H1 (cell line): ENCODE data around the gene DUSP2. TPM values are rescaled to one million over a fixed set of nuclear protein-coding genes. Genes with fewer than 3 reads are reported as not detected.

ENCODE experiments used
- CTCF ChIA-PET: fragments of 300-600 bp; sonication (Branson Sonifier 250); formaldehyde crosslinking; loops from one replicate; lab custom pipeline; 2021; ENCODE audit not compliant: partially characterized antibody; lab: Charles Lee
- POLR2A ChIA-PET: fragments of 300-600 bp; sonication (Branson Sonifier 250); formaldehyde crosslinking; loops from one replicate; lab custom pipeline; 2021; ENCODE audit warnings: inconsistent platforms; ENCODE audit not compliant: partially characterized antibody; lab: Charles Lee
- DNase-seq, 2 experiments: peaks; one replicate each; pipeline versions ENCODE4 v3.0.0 to v3.0.0-alpha.2; 2010 to 2022; ENCODE audit warnings: low spot score in 2 of 2, low read depth in 1 of 2, mixed read lengths in 1 of 2
- FAIRE-seq: peaks from 2 replicates; lab custom pipeline; 2011; peaks lifted over from hg19 to GRCh38; lab: Jason Lieb, UNC
- H2AFZ ChIP-seq: 2 replicates; pipeline ENCODE4 v1.8.1; 2012; ENCODE audit warnings: low read length, inconsistent platforms
- H2AK5ac ChIP-seq: 2 replicates; pipeline ENCODE4 v1.6.1; 2013; ENCODE audit warnings: low read depth, low read length
- H2BK120ac ChIP-seq: replicated peaks from 2 replicates; pipeline ENCODE3; 2013; ENCODE audit warnings: low read depth, low read length, inconsistent platforms
- H2BK12ac ChIP-seq: 2 replicates; pipeline ENCODE4 v1.6.1; 2013; ENCODE audit warnings: low read depth, low read length
- H2BK15ac ChIP-seq: 2 replicates; pipeline ENCODE4 v1.6.1; 2013; ENCODE audit warnings: low read length
- H2BK20ac ChIP-seq: 2 replicates; pipeline ENCODE4 v1.6.1; 2013; ENCODE audit warnings: low read length
- H2BK5ac ChIP-seq: 2 replicates; pipeline ENCODE4 v1.6.1; 2013; ENCODE audit warnings: low read depth, low read length
- H3K14ac ChIP-seq: 2 replicates; pipeline ENCODE4 v1.6.1; 2013; ENCODE audit warnings: inconsistent platforms; ENCODE audit not compliant: insufficient read length
- H3K18ac ChIP-seq: 2 replicates; pipeline ENCODE4 v1.6.1; 2013; ENCODE audit warnings: low read length; ENCODE audit errors: extremely low read depth
- H3K23ac ChIP-seq: 2 replicates; pipeline ENCODE4 v1.6.1; 2013; ENCODE audit warnings: inconsistent platforms; ENCODE audit not compliant: insufficient read length
- H3K23me2 ChIP-seq: 2 replicates; pipeline ENCODE4 v1.6.1; 2013; ENCODE audit warnings: low read depth, low read length
- H3K27ac ChIP-seq: 2 replicates; pipeline ENCODE4 v1.6.1; 2011; ENCODE audit warnings: low read depth, low read length, inconsistent platforms
- H3K27me3 ChIP-seq, 4 experiments: replicated peaks in 1 of 4; 1 replicate in 1 of 4; 2 replicates in 3 of 4; pipeline versions ENCODE4 v1.6.1 to v1.8.1; 2011 to 2013; ENCODE audit warnings: low read length in 3 of 4, mild to moderate bottlenecking in 3 of 4, inconsistent platforms in 2 of 4, mixed read lengths in 2 of 4, moderate library complexity in 1 of 4; ENCODE audit not compliant: control insufficient read depth in 3 of 4, insufficient read depth in 3 of 4; ENCODE audit errors: extremely low read depth in 1 of 4
- H3K36me3 ChIP-seq, 4 experiments: 2 replicates each; pipeline versions ENCODE4 v1.6.1 to v1.8.1; 2011 to 2013; ENCODE audit warnings: mild to moderate bottlenecking in 4 of 4, low read length in 3 of 4, moderate library complexity in 2 of 4, control low read depth in 1 of 4, inconsistent platforms in 1 of 4; ENCODE audit not compliant: insufficient read depth in 4 of 4, control insufficient read depth in 2 of 4
- H3K4ac ChIP-seq: replicated peaks from 2 replicates; pipeline ENCODE3; 2013; ENCODE audit warnings: low read length, low read depth, mixed read lengths, inconsistent platforms; ENCODE audit not compliant: insufficient read length
- H3K4me1 ChIP-seq, 4 experiments: replicated peaks in 1 of 4; 1 replicate in 1 of 4; 2 replicates in 3 of 4; pipeline versions ENCODE4 v1.6.1 to v1.8.1; 2011 to 2013; ENCODE audit warnings: low read length in 3 of 4, inconsistent platforms in 2 of 4, mixed read lengths in 1 of 4; ENCODE audit not compliant: insufficient read depth in 4 of 4, control insufficient read depth in 3 of 4
- H3K4me2 ChIP-seq, 2 experiments: 2 replicates each; pipeline versions ENCODE4 v1.6.1 to v1.8.1; 2011 to 2013; ENCODE audit warnings: low read depth in 2 of 2, low read length in 2 of 2, control low read depth in 1 of 2, inconsistent platforms in 1 of 2, mild to moderate bottlenecking in 1 of 2; ENCODE audit not compliant: insufficient read depth in 1 of 2
- H3K4me3 ChIP-seq, 4 experiments: fragments of 200-600, 300-600 bp in 1 of 4; sonication (generic), shearing (Covaris generic), sonication (Bioruptor Twin) in 1 of 4; 2 replicates each; pipeline versions ENCODE4 v1.5.1 to v1.8.1; 2011 to 2016; ENCODE audit warnings: low read length in 4 of 4, low read depth in 3 of 4, control low read depth in 2 of 4, inconsistent platforms in 2 of 4, mild to moderate bottlenecking in 2 of 4, mixed read lengths in 1 of 4, moderate library complexity in 1 of 4; ENCODE audit not compliant: insufficient read depth in 2 of 4; ENCODE audit errors: extremely low read depth in 1 of 4
- H3K56ac ChIP-seq: replicated peaks from 2 replicates; pipeline ENCODE3; 2013; ENCODE audit warnings: low read depth, mild to moderate bottlenecking, mixed read lengths, low read length, inconsistent platforms; ENCODE audit not compliant: insufficient read length
- H3K79me1 ChIP-seq: 2 replicates; pipeline ENCODE4 v1.6.1; 2013; ENCODE audit warnings: low read depth, low read length, control low read depth
- H3K79me2 ChIP-seq, 2 experiments: 2 replicates each; pipeline versions ENCODE4 v1.6.1 to v1.8.1; 2012 to 2013; ENCODE audit warnings: low read length in 2 of 2, mild to moderate bottlenecking in 2 of 2, inconsistent platforms in 1 of 2; ENCODE audit not compliant: insufficient read depth in 2 of 2, control insufficient read depth in 1 of 2
- H3K9ac ChIP-seq, 4 experiments: replicated peaks in 1 of 4; 1 replicate in 1 of 4; 2 replicates in 3 of 4; pipeline versions ENCODE4 v1.6.1 to v1.8.1; 2011 to 2013; ENCODE audit warnings: low read depth in 3 of 4, low read length in 3 of 4, control low read depth in 2 of 4, mild to moderate bottlenecking in 2 of 4, moderate library complexity in 2 of 4, inconsistent platforms in 1 of 4; ENCODE audit errors: extremely low read depth in 1 of 4
- H3K9me3 ChIP-seq, 2 experiments: 2 replicates each; pipeline versions ENCODE4 v1.6.1 to v1.8.1; 2012 to 2013; ENCODE audit warnings: mild to moderate bottlenecking in 2 of 2, moderate library complexity in 2 of 2, control low read depth in 1 of 2, inconsistent platforms in 1 of 2, low read depth in 1 of 2, low read length in 1 of 2, mixed read lengths in 1 of 2; ENCODE audit not compliant: insufficient read depth in 2 of 2
- H4K20me1 ChIP-seq, 2 experiments: replicated peaks in 1 of 2; 2 replicates each; pipeline versions ENCODE3 to v1.8.1; 2011 to 2013; ENCODE audit warnings: inconsistent platforms in 2 of 2, low read length in 2 of 2, mild to moderate bottlenecking in 1 of 2; ENCODE audit not compliant: insufficient read depth in 2 of 2, control insufficient read depth in 1 of 2
- H4K5ac ChIP-seq: 2 replicates; pipeline ENCODE4 v1.6.1; 2013; ENCODE audit warnings: low read length, low read depth, mixed read lengths, inconsistent platforms; ENCODE audit not compliant: insufficient read length
- H4K8ac ChIP-seq: 2 replicates; pipeline ENCODE4 v1.8.0; 2013; ENCODE audit warnings: mild to moderate bottlenecking, moderate library complexity, low read length, inconsistent platforms; ENCODE audit not compliant: insufficient read depth; ENCODE audit errors: extremely low read depth
- H4K91ac ChIP-seq: replicated peaks from 2 replicates; pipeline ENCODE3; 2013; ENCODE audit warnings: low read length, mixed read lengths, inconsistent platforms; ENCODE audit not compliant: insufficient read length
- CBX8 ChIP-seq: fragments of 300-800, 300-1000 bp; sonication (generic); IDR thresholded peaks from 2 replicates; pipeline ENCODE4 v1.7.1; 2016; ENCODE audit warnings: low read depth, low read length, borderline replicate concordance
- CEBPB ChIP-seq: IDR thresholded peaks from 2 replicates; pipeline ENCODE4 v1.6.1; 2012; ENCODE audit warnings: low read depth, low read length
- CREB1 ChIP-seq: IDR thresholded peaks from 2 replicates; pipeline ENCODE4 v1.6.1; 2012; ENCODE audit warnings: inconsistent platforms
- JUN ChIP-seq: IDR thresholded peaks from 2 replicates; pipeline ENCODE4 v1.6.1; 2011; ENCODE audit warnings: low read depth, mild to moderate bottlenecking, improper control_type of control experiment, low read length
- NRF1 ChIP-seq: IDR thresholded peaks from 2 replicates; pipeline ENCODE4 v1.6.1; 2011; ENCODE audit warnings: mild to moderate bottlenecking, low read depth, low read length, improper control_type of control experiment
- POLR2AphosphoS5 ChIP-seq: IDR thresholded peaks from 2 replicates; pipeline ENCODE4 v1.6.1; 2011; ENCODE audit warnings: low read depth, low read length
- RAD21 ChIP-seq, 2 experiments: IDR thresholded peaks in 1 of 2; conservative IDR thresholded peaks in 1 of 2; 2 replicates each; pipeline ENCODE4 v1.6.1; 2011; ENCODE audit warnings: low read depth in 2 of 2, low read length in 2 of 2, improper control_type of control experiment in 1 of 2, inconsistent platforms in 1 of 2, mild to moderate bottlenecking in 1 of 2, moderate library complexity in 1 of 2
- WGBS, 2 experiments: shearing (Covaris generic) in 1 of 2; methylation state at CpG; one replicate each; pipeline versions ENCODE4 v1.1.6 to v1.1.7; 2013 to 2015; ENCODE audit warnings: low lambda C conversion rate in 2 of 2, mixed read lengths in 2 of 2, inconsistent platforms in 1 of 2, low coverage in 1 of 2, missing lambda C conversion rate in 1 of 2; ENCODE audit not compliant: insufficient replicate concordance in 2 of 2, insufficient coverage in 1 of 2, insufficient read length in 1 of 2; ENCODE audit errors: extremely low coverage in 1 of 2, missing lambda C conversion rate in 1 of 2; 5-methylcytosine and 5-hydroxymethylcytosine counted together
- polyA plus RNA-seq, 7 experiments: library from polyadenylated mRNA; depleted of rRNA in 3 of 7; stranded (reverse) in 5 of 7; unstranded in 2 of 7; fragments of >200 nt in 5 of 7; fragments of 200-250 nt in 2 of 7; gene quantifications; 1 replicate in 5 of 7; 2 replicates in 1 of 7; 4 replicates in 1 of 7; pipeline versions ENCODE4 v1.2.1 to v1.2.3, GENCODE V29; 2011 to 2013; ENCODE audit warnings: missing spikeins in 2 of 7, mixed read lengths in 2 of 7
- total RNA-seq: library from RNA; stranded (reverse); fragmentation: NEBNext Ultra II Directional; extraction: Animal tissue kit (Norgen Biotek cat#: 25700); gene quantifications from 2 replicates; pipeline ENCODE4 v1.2.1, GENCODE V29; 2021
- TF ChIP-seq, protein P1 (sequence below): IDR thresholded peaks from 2 replicates; pipeline ENCODE4 v1.6.1; 2011; ENCODE audit warnings: low read length, improper control_type of control experiment
- TF ChIP-seq, protein P2 (sequence below): IDR thresholded peaks from 2 replicates; pipeline ENCODE4 v1.6.1; 2012; ENCODE audit warnings: inconsistent platforms

Gene DUSP2
- total and polyA plus RNA-seq, 2 of the 8 experiments (the other 6 are each of a cell fraction or from before 2014, with no cell fraction given): 10.1 to 10.4 TPM

DNA sequence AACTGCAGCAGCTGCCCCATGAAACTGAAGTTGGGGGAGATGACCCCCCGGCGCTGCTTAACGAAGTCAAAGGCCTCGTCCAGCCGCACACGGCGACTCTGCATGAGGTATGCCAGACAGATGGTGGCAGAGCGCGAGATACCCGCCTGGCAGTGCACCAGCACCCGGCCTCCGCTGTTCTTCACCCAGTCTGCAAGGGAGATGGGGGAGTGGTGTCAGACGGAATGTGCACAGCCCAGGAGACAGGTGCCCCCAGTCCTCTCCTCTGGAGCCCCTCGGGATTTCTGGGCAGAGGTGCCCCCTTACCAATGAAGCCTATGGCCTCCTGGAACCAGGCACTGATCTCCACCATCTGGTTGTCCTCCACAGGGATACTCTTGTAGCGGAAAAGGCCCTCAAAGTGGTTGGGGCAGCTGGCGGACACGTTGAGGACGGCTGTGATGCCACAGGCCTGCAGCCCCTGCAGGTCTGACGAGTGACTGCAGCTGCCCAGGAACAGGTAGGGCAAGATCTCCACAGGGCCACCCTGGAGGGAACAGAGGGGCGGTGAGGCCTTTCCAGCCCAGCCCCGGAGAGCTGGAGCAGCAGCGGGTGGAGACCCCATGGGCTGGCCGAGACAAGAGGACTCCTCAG lies 1.3 kb downstream of the DUSP2 start:
- no peaks in the 10 kb centered on the region for H3K36me3 ChIP-seq
- no peak overlapping the region for H2BK20ac ChIP-seq
- no peaks in the 10 kb centered on the region for H3K9me3 ChIP-seq
- no peak overlapping the region for H3K23ac ChIP-seq
- H3K27me3 ChIP-seq: peaks cover 4 to 30% (median 20%) of the 10 kb centered on the region in 4 experiments; a peak in 6 of 7 replicates
- no peak for FAIRE-seq
- 71% methylated on average over 23 of the region's 23 CpGs; no CpG with 5 or more reads in 1 of the 2 experiments for WGBS, 2 experiments
- H3K56ac ChIP-seq: no peak overlapping the region
- no peak overlapping the region for H4K5ac ChIP-seq
- peak in 1 of 2 experiments; percentile 71 for DNase-seq
- H3K79me2 ChIP-seq: no peaks in the 10 kb centered on the region
- H2AFZ ChIP-seq: no peak overlapping the region
- H2AK5ac ChIP-seq: no peak overlapping the region
- peak overlapping the region; percentile 73 for H4K91ac ChIP-seq
- peak overlapping the region; percentile 87; the same call in 1 of the 2 replicates for H3K18ac ChIP-seq
- POLR2A ChIA-PET: interaction anchor here (0.5 to 1.1 kb wide), 5 partner anchors 13 to 1071 kb away, joined by 3 read pairs; partner anchors contain the start of gene ADRA2B
- peak overlapping the region; percentile 83 for H3K4ac ChIP-seq
- H3K4me1 ChIP-seq: peaks cover 0 to 45% (median 29%) of the 10 kb centered on the region in 4 experiments; a peak in 6 of 7 replicates
- no peak overlapping the region for H4K8ac ChIP-seq
- H3K4me3 ChIP-seq: peak overlapping the region; percentile 38 to 69 (median 41)
- no peak overlapping the region for H3K9ac ChIP-seq
- H3K79me1 ChIP-seq: no peaks in the 10 kb centered on the region
- CTCF ChIA-PET: interaction anchor here (0.8 to 13.4 kb wide), 15 partner anchors 7 to 151 kb away, joined by 3 to 155 read pairs (median 6); partner anchors contain the start of genes ADRA2B and CIAO1
- H3K23me2 ChIP-seq: peaks cover 7% of the 10 kb centered on the region
- H2BK12ac ChIP-seq: peak overlapping the region; percentile 75; the same call in 1 of the 2 replicates
- H3K27ac ChIP-seq: no peak overlapping the region
- H4K20me1 ChIP-seq: no peaks in the 10 kb centered on the region
- H2BK5ac ChIP-seq: no peak overlapping the region
- peak overlapping the region; percentile 90; the same call in 1 of the 2 replicates for H2BK15ac ChIP-seq
- H3K4me2 ChIP-seq: peak overlapping the region; percentile 66 to 89
- H3K14ac ChIP-seq: no peak overlapping the region
- H2BK120ac ChIP-seq: no peak overlapping the region
- no peak for TF ChIP-seq CEBPB
- peak; percentile 45; the same call in 1 of the 2 replicates for TF ChIP-seq CREB1
- peak; percentile 17 to 40; a peak in 3 of 4 replicates for TF ChIP-seq RAD21 (IDR thresholded peaks at IDR 0.05 in 1 of 2, conservative IDR thresholded peaks at IDR 0.05 in 1 of 2; ENCODE audit: low read depth in 2 of 2, low read length in 2 of 2)
- TF ChIP-seq, protein P1, sequence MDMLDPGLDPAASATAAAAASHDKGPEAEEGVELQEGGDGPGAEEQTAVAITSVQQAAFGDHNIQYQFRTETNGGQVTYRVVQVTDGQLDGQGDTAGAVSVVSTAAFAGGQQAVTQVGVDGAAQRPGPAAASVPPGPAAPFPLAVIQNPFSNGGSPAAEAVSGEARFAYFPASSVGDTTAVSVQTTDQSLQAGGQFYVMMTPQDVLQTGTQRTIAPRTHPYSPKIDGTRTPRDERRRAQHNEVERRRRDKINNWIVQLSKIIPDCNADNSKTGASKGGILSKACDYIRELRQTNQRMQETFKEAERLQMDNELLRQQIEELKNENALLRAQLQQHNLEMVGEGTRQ: no peak
- no peak for TF ChIP-seq POLR2AphosphoS5
- no peak for TF ChIP-seq NRF1
- TF ChIP-seq, protein P2, sequence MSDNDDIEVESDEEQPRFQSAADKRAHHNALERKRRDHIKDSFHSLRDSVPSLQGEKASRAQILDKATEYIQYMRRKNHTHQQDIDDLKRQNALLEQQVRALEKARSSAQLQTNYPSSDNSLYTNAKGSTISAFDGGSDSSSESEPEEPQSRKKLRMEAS: peak; percentile 78
- TF ChIP-seq CBX8: no peak
- no peak for TF ChIP-seq JUN
